Neural crest cell (in vitro differentiated cells): ENCODE data around the gene SMARCA2. TPM values are rescaled to one million over a fixed set of nuclear protein-coding genes. Genes with fewer than 3 reads are reported as not detected.

Experiments used
- DNase-seq: peaks from one replicate; pipeline ENCODE4 v3.0.0; 2021; ENCODE audit warnings: low read depth, mixed read lengths, low spot score
- H3K27ac Mint-ChIP-seq: one replicate; pipeline ENCODE4 v1.8.0; 2021; ENCODE audit warnings: mild to moderate bottlenecking, mixed read lengths; ENCODE audit not compliant: unreplicated experiment
- H3K27me3 Mint-ChIP-seq: 2 replicates; pipeline ENCODE4 v1.8.0; 2021; ENCODE audit warnings: low read depth, mild to moderate bottlenecking, mixed read lengths
- H3K36me3 Mint-ChIP-seq: 2 replicates; pipeline ENCODE4 v1.8.0; 2021; ENCODE audit warnings: low read depth, mild to moderate bottlenecking, mixed read lengths
- H3K4me1 Mint-ChIP-seq: 2 replicates; pipeline ENCODE4 v1.8.0; 2021; ENCODE audit warnings: mixed read lengths
- H3K4me3 Mint-ChIP-seq: one replicate; pipeline ENCODE4 v1.8.0; 2021; ENCODE audit warnings: mild to moderate bottlenecking, mixed read lengths
- H3K9me3 Mint-ChIP-seq: 2 replicates; pipeline ENCODE4 v1.8.0; 2021; ENCODE audit warnings: mixed read lengths
- total RNA-seq: library from RNA; stranded (reverse); gene quantifications from 2 replicates; pipeline ENCODE4 v1.2.1, GENCODE V29; 2021
- TF ChIP-seq, protein P1 (sequence below): fragments of 200-600 bp; sonication (generic); conservative IDR thresholded peaks from 2 replicates; pipeline ENCODE4 v1.5.0; 2021; ENCODE audit warnings: antibody characterized with exemption, mild to moderate bottlenecking

The SMARCA2 gene
- total RNA-seq, 1 donor from 2014 or later: 19.4 TPM

- no peak for DNase-seq
These were observed 70.6 kb downstream of the SMARCA2 start for GRCh38 chr9:2085716-2086115.

GRCh38 chr9:2086116-2086515 lies 71.0 kb downstream of the SMARCA2 start:
- DNase-seq: no peak
- TF ChIP-seq, protein P1, sequence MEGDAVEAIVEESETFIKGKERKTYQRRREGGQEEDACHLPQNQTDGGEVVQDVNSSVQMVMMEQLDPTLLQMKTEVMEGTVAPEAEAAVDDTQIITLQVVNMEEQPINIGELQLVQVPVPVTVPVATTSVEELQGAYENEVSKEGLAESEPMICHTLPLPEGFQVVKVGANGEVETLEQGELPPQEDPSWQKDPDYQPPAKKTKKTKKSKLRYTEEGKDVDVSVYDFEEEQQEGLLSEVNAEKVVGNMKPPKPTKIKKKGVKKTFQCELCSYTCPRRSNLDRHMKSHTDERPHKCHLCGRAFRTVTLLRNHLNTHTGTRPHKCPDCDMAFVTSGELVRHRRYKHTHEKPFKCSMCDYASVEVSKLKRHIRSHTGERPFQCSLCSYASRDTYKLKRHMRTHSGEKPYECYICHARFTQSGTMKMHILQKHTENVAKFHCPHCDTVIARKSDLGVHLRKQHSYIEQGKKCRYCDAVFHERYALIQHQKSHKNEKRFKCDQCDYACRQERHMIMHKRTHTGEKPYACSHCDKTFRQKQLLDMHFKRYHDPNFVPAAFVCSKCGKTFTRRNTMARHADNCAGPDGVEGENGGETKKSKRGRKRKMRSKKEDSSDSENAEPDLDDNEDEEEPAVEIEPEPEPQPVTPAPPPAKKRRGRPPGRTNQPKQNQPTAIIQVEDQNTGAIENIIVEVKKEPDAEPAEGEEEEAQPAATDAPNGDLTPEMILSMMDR: no peak
- no peaks in the 10 kb centered on the region for H3K4me1 Mint-ChIP-seq
- no peaks in the 10 kb centered on the region for H3K36me3 Mint-ChIP-seq
- H3K27me3 Mint-ChIP-seq: no peaks in the 10 kb centered on the region
- no peak overlapping the region for H3K4me3 Mint-ChIP-seq
- H3K27ac Mint-ChIP-seq: no peak overlapping the region
- peaks cover 4% of the 10 kb centered on the region for H3K9me3 Mint-ChIP-seq

More at GRCh38 chr9:2085716-2086115, 70.6 kb downstream of the SMARCA2 start:
- TF ChIP-seq, protein P1: no peak
- H3K27ac Mint-ChIP-seq: no peak overlapping the region
- H3K4me3 Mint-ChIP-seq: no peak overlapping the region
- peaks cover 4% of the 10 kb centered on the region for H3K9me3 Mint-ChIP-seq
- H3K4me1 Mint-ChIP-seq: no peaks in the 10 kb centered on the region
- no peaks in the 10 kb centered on the region for H3K36me3 Mint-ChIP-seq
- no peaks in the 10 kb centered on the region for H3K27me3 Mint-ChIP-seq

GRCh38 chr9:2086971-2087370 lies 71.8 kb downstream of the SMARCA2 start:
- no peak overlapping the region for H3K27ac Mint-ChIP-seq
- no peaks in the 10 kb centered on the region for H3K27me3 Mint-ChIP-seq
- H3K4me3 Mint-ChIP-seq: no peak overlapping the region
- H3K4me1 Mint-ChIP-seq: no peaks in the 10 kb centered on the region
- H3K36me3 Mint-ChIP-seq: no peaks in the 10 kb centered on the region
- DNase-seq: no peak
- TF ChIP-seq, protein P1: no peak
- H3K9me3 Mint-ChIP-seq: peaks cover 4% of the 10 kb centered on the region

DNA sequence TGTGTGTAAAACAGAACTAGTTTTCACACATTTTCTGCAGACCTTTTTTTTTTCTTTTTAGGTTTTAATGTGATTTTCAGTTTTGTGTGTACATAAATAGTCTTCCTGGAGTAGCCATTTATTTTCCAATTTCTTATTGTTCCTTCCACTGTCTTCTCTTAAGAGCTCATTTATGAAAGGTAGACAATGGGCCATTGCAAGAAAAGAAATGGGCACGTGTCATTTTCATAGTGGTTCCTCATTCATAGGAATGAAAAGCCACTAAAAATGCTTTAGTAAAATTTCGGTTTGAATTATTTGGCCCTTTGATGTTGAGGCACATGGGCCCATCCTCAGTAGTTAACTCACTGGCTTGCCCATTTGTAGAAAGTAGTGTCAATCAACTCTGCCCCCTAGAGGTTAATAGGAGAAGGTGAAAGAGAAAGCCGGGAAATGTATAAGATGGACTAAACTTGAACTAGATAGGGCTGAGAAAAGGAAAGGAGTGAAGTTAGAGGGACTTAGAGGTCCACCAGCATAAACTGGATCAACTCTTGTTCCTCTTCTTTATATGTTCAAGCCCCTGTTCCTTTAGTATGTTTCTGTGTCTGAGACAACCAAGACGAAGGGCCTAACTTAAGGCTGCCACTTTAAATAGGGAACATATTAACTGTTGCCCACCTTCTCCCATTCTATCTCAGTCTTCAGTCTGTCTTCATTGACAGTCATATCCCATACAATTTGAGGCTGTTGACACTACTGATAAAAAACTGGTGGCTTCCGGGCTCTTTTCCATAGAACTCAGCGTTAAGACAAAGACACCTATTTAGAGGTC lies 72.6 kb downstream of the SMARCA2 start:
- Mint-ChIP-seq H3K36me3 (no peaks in the 10 kb centered on the region), H3K4me3 (no peak overlapping the region), H3K27me3 (no peaks in the 10 kb centered on the region), H3K9me3 (peaks cover 4% of the 10 kb centered on the region), H3K4me1 (no peaks in the 10 kb centered on the region), H3K27ac (no peak overlapping the region)
- no peak for DNase-seq
- TF ChIP-seq, protein P1: peak; percentile 70

- H3K4me1 Mint-ChIP-seq: no peaks in the 10 kb centered on the region
- H3K4me3 Mint-ChIP-seq: no peak overlapping the region
- no peaks in the 10 kb centered on the region for H3K9me3 Mint-ChIP-seq
- no peak overlapping the region for H3K27ac Mint-ChIP-seq
- no peaks in the 10 kb centered on the region for H3K36me3 Mint-ChIP-seq
- H3K27me3 Mint-ChIP-seq: no peaks in the 10 kb centered on the region
- no peak for DNase-seq
- TF ChIP-seq, protein P1: no peak
These were observed 78.9 kb downstream of the SMARCA2 start for GRCh38 chr9:2093920-2094597.
